Loucy (cell line): ENCODE results near the gene SETBP1.

Source experiments
- H2AFZ ChIP-seq: fragments of 200-600 bp; sonication (generic); 2 replicates; pipeline ENCODE4 v1.6.0; 2016; ENCODE audit warnings: antibody characterized with exemption, mild to moderate bottlenecking, low read length, moderate library complexity
- H3F3A ChIP-seq: fragments of 200-600 bp; 2 replicates; pipeline ENCODE4 v1.6.0; 2016; ENCODE audit warnings: antibody characterized with exemption, low read depth, mild to moderate bottlenecking
- H3K27me3 ChIP-seq: fragments of 200-600 bp; sonication (generic); 2 replicates; pipeline ENCODE4 v1.6.1; 2014; ENCODE audit warnings: low read length, mild to moderate bottlenecking; ENCODE audit not compliant: insufficient read depth, poor library complexity, severe bottlenecking
- H3K36me3 ChIP-seq: fragments of 200-600 bp; sonication (generic); 2 replicates; pipeline ENCODE4 v1.6.1; 2016; ENCODE audit warnings: low read length; ENCODE audit not compliant: insufficient read depth
- H3K4me1 ChIP-seq: fragments of 200-600 bp; sonication (generic); 2 replicates; pipeline ENCODE4 v1.5.1; 2014; ENCODE audit warnings: low read length, mild to moderate bottlenecking; ENCODE audit not compliant: insufficient read depth, poor library complexity, severe bottlenecking
- H3K4me2 ChIP-seq: fragments of 200-600 bp; sonication (generic); 2 replicates; pipeline ENCODE4 v1.6.0; 2014; ENCODE audit warnings: antibody characterized with exemption, low read length, low read depth, mild to moderate bottlenecking; ENCODE audit not compliant: poor library complexity, severe bottlenecking
- H3K4me3 ChIP-seq: fragments of 200-600 bp; sonication (generic); 2 replicates; pipeline ENCODE4 v1.5.1; 2014; ENCODE audit warnings: low read length, mild to moderate bottlenecking, mixed read lengths; ENCODE audit not compliant: poor library complexity, severe bottlenecking
- H3K79me2 ChIP-seq: fragments of 200-600 bp; sonication (generic); 2 replicates; pipeline ENCODE4 v1.6.1; 2014; ENCODE audit warnings: low read length; ENCODE audit not compliant: insufficient read depth
- H3K9ac ChIP-seq: fragments of 200-600 bp; sonication (generic); 2 replicates; pipeline ENCODE4 v1.6.0; 2014; ENCODE audit warnings: mild to moderate bottlenecking, low read depth, low read length, moderate library complexity; ENCODE audit not compliant: poor library complexity, severe bottlenecking
- H3K9me2 ChIP-seq: fragments of 200-600 bp; sonication (generic); replicated peaks from 2 replicates; pipeline ENCODE4 v1.6.1; 2016; ENCODE audit warnings: low read depth, low read length, mixed read lengths
- H3K9me3 ChIP-seq: fragments of 200-600 bp; sonication (generic); 2 replicates; pipeline ENCODE4 v1.6.1; 2014; ENCODE audit warnings: mild to moderate bottlenecking, antibody characterized with exemption, low read length, low read depth; ENCODE audit not compliant: insufficient read depth
- H4K20me1 ChIP-seq: fragments of 200-600 bp; sonication (generic); 2 replicates; pipeline ENCODE4 v1.6.0; 2014; ENCODE audit warnings: antibody characterized with exemption, low read length, mild to moderate bottlenecking; ENCODE audit not compliant: insufficient read depth, poor library complexity, severe bottlenecking
- CTCF ChIP-seq: fragments of 200-600 bp; sonication (generic); conservative IDR thresholded peaks from 2 replicates; pipeline ENCODE4 v1.5.1; 2014; ENCODE audit warnings: mild to moderate bottlenecking, antibody characterized with exemption, low read length
- EZH2phosphoT487 ChIP-seq: fragments of 200-600 bp; IDR thresholded peaks from 2 replicates; pipeline ENCODE4 v1.6.1; 2018; ENCODE audit warnings: antibody characterized with exemption, mild to moderate bottlenecking, moderate library complexity, borderline replicate concordance

Gene SETBP1

GRCh38 chr18:44915661-44916060, 235.0 kb downstream of the SETBP1 start:
- Histone ChIP-seq H3K9me3 (no peaks in the 10 kb centered on the region), H3K9me2 (no peaks in the 10 kb centered on the region), H4K20me1 (no peaks in the 10 kb centered on the region), H3F3A (no peaks in the 10 kb centered on the region), H3K79me2 (peaks cover 24% of the 10 kb centered on the region), H3K4me3 (no peak overlapping the region), H3K4me1 (peaks cover 35% of the 10 kb centered on the region), H3K9ac (no peak overlapping the region), H3K27me3 (no peaks in the 10 kb centered on the region), H2AFZ (no peak overlapping the region), H3K4me2 (no peak overlapping the region), H3K36me3 (no peaks in the 10 kb centered on the region; the same call in 1 of the 2 replicates)
- TF ChIP-seq EZH2phosphoT487 (no peak), CTCF (no peak)

- H3K9ac ChIP-seq, result no peak overlapping the region
- H3K9me2 ChIP-seq, result no peaks in the 10 kb centered on the region
- no peaks in the 10 kb centered on the region for H4K20me1 ChIP-seq
- no peak overlapping the region for H3K4me2 ChIP-seq
- no peaks in the 10 kb centered on the region for H3K9me3 ChIP-seq
- H3K4me3 ChIP-seq, result no peak overlapping the region
- TF ChIP-seq CTCF (no peak), EZH2phosphoT487 (no peak)
- H2AFZ ChIP-seq, result no peak overlapping the region
- H3K36me3 ChIP-seq, result no peaks in the 10 kb centered on the region; the same call in 1 of the 2 replicates
- no peaks in the 10 kb centered on the region for H3F3A ChIP-seq
- H3K27me3 ChIP-seq, result no peaks in the 10 kb centered on the region
- H3K79me2 ChIP-seq, result peaks cover 15% of the 10 kb centered on the region
- peaks cover 30% of the 10 kb centered on the region for H3K4me1 ChIP-seq
Observed at GRCh38 chr18:44916429-44917207, 235.9 kb downstream of the SETBP1 start.

- Histone ChIP-seq H3K9ac (no peak overlapping the region), H3F3A (no peaks in the 10 kb centered on the region), H3K9me3 (no peaks in the 10 kb centered on the region), H3K36me3 (no peaks in the 10 kb centered on the region; the same call in 1 of the 2 replicates), H3K27me3 (no peaks in the 10 kb centered on the region), H3K4me2 (no peak overlapping the region), H3K79me2 (peaks cover 12% of the 10 kb centered on the region), H3K9me2 (no peaks in the 10 kb centered on the region), H4K20me1 (no peaks in the 10 kb centered on the region), H2AFZ (no peak overlapping the region), H3K4me3 (no peak overlapping the region), H3K4me1 (peaks cover 24% of the 10 kb centered on the region)
- no peak for TF ChIP-seq CTCF
- TF ChIP-seq EZH2phosphoT487, result no peak
Observed at GRCh38 chr18:44917216-44918141, 236.8 kb downstream of the SETBP1 start.
